ENCODE data around the gene LIPE. TPM values are rescaled to one million over a fixed set of nuclear protein-coding genes. Genes with fewer than 3 reads are reported as not detected.

Gene LIPE
- total RNA-seq, 1 donor from 2014 or later, result 3.9 TPM

DNA sequence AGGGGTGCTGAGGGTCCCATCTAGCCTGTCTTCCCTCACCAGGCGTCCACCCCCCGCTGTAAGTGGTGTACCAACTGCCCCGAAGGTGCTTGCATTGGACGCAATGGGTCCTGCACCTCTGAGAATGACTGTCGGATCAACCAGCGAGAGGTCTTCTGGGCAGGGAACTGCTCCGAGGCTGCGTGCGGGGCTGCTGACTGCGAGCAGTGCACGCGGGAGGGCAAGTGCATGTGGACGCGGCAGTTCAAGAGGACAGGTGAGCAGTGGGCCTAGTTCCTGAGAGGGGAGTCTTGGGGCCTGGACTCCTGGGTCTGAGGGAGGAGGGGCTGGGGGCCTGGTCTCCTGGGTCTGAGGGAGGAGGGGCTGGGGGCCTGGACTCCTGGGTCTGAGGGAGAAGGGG is 64.8 kb downstream of the LIPE start:
- TF ChIP-seq, protein P1, sequence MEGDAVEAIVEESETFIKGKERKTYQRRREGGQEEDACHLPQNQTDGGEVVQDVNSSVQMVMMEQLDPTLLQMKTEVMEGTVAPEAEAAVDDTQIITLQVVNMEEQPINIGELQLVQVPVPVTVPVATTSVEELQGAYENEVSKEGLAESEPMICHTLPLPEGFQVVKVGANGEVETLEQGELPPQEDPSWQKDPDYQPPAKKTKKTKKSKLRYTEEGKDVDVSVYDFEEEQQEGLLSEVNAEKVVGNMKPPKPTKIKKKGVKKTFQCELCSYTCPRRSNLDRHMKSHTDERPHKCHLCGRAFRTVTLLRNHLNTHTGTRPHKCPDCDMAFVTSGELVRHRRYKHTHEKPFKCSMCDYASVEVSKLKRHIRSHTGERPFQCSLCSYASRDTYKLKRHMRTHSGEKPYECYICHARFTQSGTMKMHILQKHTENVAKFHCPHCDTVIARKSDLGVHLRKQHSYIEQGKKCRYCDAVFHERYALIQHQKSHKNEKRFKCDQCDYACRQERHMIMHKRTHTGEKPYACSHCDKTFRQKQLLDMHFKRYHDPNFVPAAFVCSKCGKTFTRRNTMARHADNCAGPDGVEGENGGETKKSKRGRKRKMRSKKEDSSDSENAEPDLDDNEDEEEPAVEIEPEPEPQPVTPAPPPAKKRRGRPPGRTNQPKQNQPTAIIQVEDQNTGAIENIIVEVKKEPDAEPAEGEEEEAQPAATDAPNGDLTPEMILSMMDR (IDR thresholded peaks at IDR 0.05), result no peak
- intact Hi-C loops (cut with DNase I), result no loop called here
- Histone ChIP-seq H3K4me1 (no peaks in the 10 kb centered on the region), H3K27ac (no peak overlapping the region), H3K9me3 (no peaks in the 10 kb centered on the region), H3K4me3 (no peak overlapping the region), H3K36me3 (peaks cover 13% of the 10 kb centered on the region), H3K27me3 (no peaks in the 10 kb centered on the region)
- DNase-seq (no peak), ATAC-seq (no peak)

- Histone ChIP-seq H3K4me3 (no peak overlapping the region), H3K9me3 (no peaks in the 10 kb centered on the region), H3K27me3 (no peaks in the 10 kb centered on the region), H3K4me1 (no peaks in the 10 kb centered on the region), H3K36me3 (peaks cover 21% of the 10 kb centered on the region), H3K27ac (no peak overlapping the region)
- intact Hi-C loops (cut with DNase I), result no loop called here
- DNase-seq (no peak), ATAC-seq (no peak)
- TF ChIP-seq, protein P1 (IDR thresholded peaks at IDR 0.05), result no peak
Measured at GRCh38 chr19:42361545-42361910, 65.7 kb downstream of the LIPE start.

DNA sequence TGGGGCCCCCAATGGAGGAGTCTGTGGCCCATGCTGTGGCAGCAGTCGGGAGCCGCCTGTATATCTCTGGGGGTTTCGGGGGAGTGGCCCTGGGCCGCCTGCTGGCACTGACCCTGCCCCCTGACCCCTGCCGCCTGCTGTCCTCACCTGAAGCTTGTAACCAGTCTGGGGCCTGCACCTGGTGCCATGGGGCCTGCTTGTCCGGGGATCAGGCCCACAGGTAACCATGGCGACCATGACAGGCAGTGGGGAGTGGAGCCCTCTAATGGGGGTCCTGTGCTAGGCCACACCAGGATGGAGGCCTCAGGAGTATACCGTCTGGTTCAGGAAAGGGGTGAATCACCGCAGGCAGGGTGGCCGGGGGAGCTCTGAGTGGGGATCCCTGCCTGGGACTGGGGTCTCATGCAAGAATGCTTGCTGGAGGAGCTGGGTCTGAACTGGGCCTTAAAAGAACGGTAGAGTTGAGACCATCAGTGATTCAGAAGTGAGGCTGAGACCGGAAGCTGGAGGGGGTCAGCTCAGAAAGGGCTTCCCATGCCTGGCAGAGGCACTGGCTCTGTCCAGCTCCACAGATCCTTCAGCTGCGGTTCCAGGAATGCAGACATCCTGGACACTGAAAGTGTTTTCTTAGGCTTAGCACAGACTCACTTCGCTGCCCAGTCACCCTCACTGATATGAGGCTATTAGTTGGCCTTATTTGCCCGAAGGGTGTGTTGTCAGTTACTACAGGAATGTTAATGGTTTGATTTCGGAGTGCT is 66.2 kb downstream of the LIPE start:
- no peaks in the 10 kb centered on the region for H3K9me3 ChIP-seq
- no peaks in the 10 kb centered on the region for H3K27me3 ChIP-seq
- no peak overlapping the region for H3K27ac ChIP-seq
- TF ChIP-seq, protein P1 (IDR thresholded peaks at IDR 0.05), result no peak
- intact Hi-C loops (cut with DNase I), result no loop called here
- no peaks in the 10 kb centered on the region for H3K4me1 ChIP-seq
- DNase-seq, result no peak
- no peak overlapping the region for H3K4me3 ChIP-seq
- H3K36me3 ChIP-seq, result peaks cover 26% of the 10 kb centered on the region
- no peak for ATAC-seq

- ATAC-seq (no peak), DNase-seq (no peak)
- Histone ChIP-seq H3K27ac (no peak overlapping the region), H3K4me3 (no peak overlapping the region), H3K4me1 (no peaks in the 10 kb centered on the region), H3K9me3 (no peaks in the 10 kb centered on the region), H3K27me3 (no peaks in the 10 kb centered on the region), H3K36me3 (peaks cover 27% of the 10 kb centered on the region)
- TF ChIP-seq, protein P1 (IDR thresholded peaks at IDR 0.05), result no peak
- intact Hi-C loops (cut with DNase I), result no loop called here
Measured at GRCh38 chr19:42357290-42357689, 69.9 kb downstream of the LIPE start.

- no peak for ATAC-seq
- intact Hi-C loops (cut with DNase I), result no loop called here
- H3K9me3 ChIP-seq, result no peaks in the 10 kb centered on the region
- H3K27ac ChIP-seq, result no peak overlapping the region
- H3K36me3 ChIP-seq, result peaks cover 27% of the 10 kb centered on the region
- H3K27me3 ChIP-seq, result no peaks in the 10 kb centered on the region
- no peaks in the 10 kb centered on the region for H3K4me1 ChIP-seq
- TF ChIP-seq, protein P1 (IDR thresholded peaks at IDR 0.05), result no peak
- DNase-seq, result no peak
- no peak overlapping the region for H3K4me3 ChIP-seq
Measured at GRCh38 chr19:42356686-42357085, 70.5 kb downstream of the LIPE start.

DNA sequence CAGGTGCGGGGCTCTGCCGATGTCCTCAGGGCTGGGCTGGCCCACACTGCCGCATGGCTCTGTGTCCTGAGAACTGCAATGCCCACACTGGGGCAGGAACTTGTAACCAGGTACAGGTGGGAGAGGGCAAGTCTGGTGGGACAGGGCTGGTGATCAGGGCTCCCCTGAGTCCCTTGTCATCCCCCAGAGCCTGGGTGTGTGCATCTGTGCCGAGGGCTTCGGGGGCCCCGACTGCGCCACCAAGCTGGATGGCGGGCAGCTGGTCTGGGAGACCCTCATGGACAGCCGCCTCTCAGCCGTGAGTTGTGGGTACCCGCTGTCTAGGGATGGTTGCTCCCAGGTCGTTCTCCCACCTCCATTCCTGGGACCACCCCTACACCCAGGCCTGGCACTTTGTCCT is 71.3 kb downstream of the LIPE start:
- TF ChIP-seq, protein P1 (IDR thresholded peaks at IDR 0.05), result no peak
- Histone ChIP-seq H3K4me1 (no peaks in the 10 kb centered on the region), H3K4me3 (no peak overlapping the region), H3K9me3 (no peaks in the 10 kb centered on the region), H3K27ac (no peak overlapping the region), H3K27me3 (no peaks in the 10 kb centered on the region), H3K36me3 (peaks cover 27% of the 10 kb centered on the region)
- ATAC-seq, result no peak
- intact Hi-C loops (cut with DNase I), result no loop called here
- DNase-seq, result no peak

All from upper lobe of right lung (tissue), 1 donor.